LoVo (cell line): Measurements from ENCODE around the gene HIP1.
"Not testable (repeated sequence)": the region's sequence is repeated elsewhere in the genome, so short reads cannot be mapped to it uniquely, and the experiment has no call there.

ENCODE experiments used
- DNase-seq: peaks from one replicate; pipeline ENCODE4 v3.0.0-alpha.2; 2016; ENCODE audit warnings: low spot score

Gene HIP1

GRCh38 chr7:75739796-75740672 lies 1.3 kb upstream of the HIP1 start:
- DNase-seq = no peak

GRCh38 chr7:75738975-75739795 lies 444 bp upstream of the HIP1 start:
- peak; percentile 100 for DNase-seq

GRCh38 chr7:75737856-75738603 lies 711 bp downstream of the HIP1 start:
- DNase-seq = no peak

- no peak for DNase-seq
These were observed 3.0 kb downstream of the HIP1 start for GRCh38 chr7:75735581-75736350.

GRCh38 chr7:75734586-75735458 lies 3.9 kb downstream of the HIP1 start:
- DNase-seq = no peak

GRCh38 chr7:75732764-75733630 lies 5.7 kb downstream of the HIP1 start:
- no peak for DNase-seq

- DNase-seq = no peak
These were observed 6.7 kb downstream of the HIP1 start for GRCh38 chr7:75732016-75732521.

- DNase-seq = no peak
These were observed 8.9 kb downstream of the HIP1 start for GRCh38 chr7:75729851-75730274.

- peak; percentile 98 for DNase-seq
These were observed 10.7 kb downstream of the HIP1 start for GRCh38 chr7:75727881-75728593.

- not testable (repeated sequence) for DNase-seq
These were observed 11.4 kb downstream of the HIP1 start for GRCh38 chr7:75727351-75727750.

- DNase-seq = no peak
These were observed 13.4 kb downstream of the HIP1 start for GRCh38 chr7:75725306-75725705.

- DNase-seq = no peak
These were observed 15.3 kb downstream of the HIP1 start for GRCh38 chr7:75723444-75723843.

- DNase-seq = no peak
These were observed 16.4 kb downstream of the HIP1 start for GRCh38 chr7:75722373-75722772.

- not testable (repeated sequence) for DNase-seq
These were observed 16.8 kb downstream of the HIP1 start for GRCh38 chr7:75721922-75722321.

GRCh38 chr7:75721426-75721825 lies 17.3 kb downstream of the HIP1 start:
- no peak for DNase-seq

GRCh38 chr7:75719626-75720025 lies 19.1 kb downstream of the HIP1 start:
- no peak for DNase-seq

GRCh38 chr7:75718390-75719031 lies 20.2 kb downstream of the HIP1 start:
- DNase-seq = no peak

- DNase-seq = not testable (repeated sequence)
These were observed 21.0 kb downstream of the HIP1 start for GRCh38 chr7:75717746-75718145.
